Gastrocnemius medialis (tissue), 4 donors: Measurements from ENCODE around the gene RARG. TPM values are rescaled to one million over a fixed set of nuclear protein-coding genes. Genes with fewer than 3 reads are reported as not detected.
A peak's percentile ranks its signal among the peaks of the same experiment; 100 is the strongest.

Experiments
- ATAC-seq, 2 donors: fragments of 150-250 bp; one replicate each; pipeline ENCODE4 v1.9.1; 2016
- DNase-seq, 2 donors: peaks; one replicate each; pipeline ENCODE4 v3.0.0-alpha.2; 2019
- H3K27ac ChIP-seq, 4 donors: fragments of 200-600 bp; sonication (generic); 1 replicate in 1 of 4; 2 replicates in 3 of 4; pipeline ENCODE4 v1.5.1; 2016 to 2018; ENCODE audit warnings: mild to moderate bottlenecking in 2 of 4, moderate library complexity in 1 of 4
- H3K27me3 ChIP-seq, 3 donors: fragments of 200-600 bp; sonication (generic) in 2 of 3; 1 replicate in 1 of 3; 2 replicates in 2 of 3; pipeline versions ENCODE4 v1.5.1 to v1.6.0; 2016 to 2019; ENCODE audit warnings: mild to moderate bottlenecking in 1 of 3, moderate library complexity in 1 of 3
- H3K36me3 ChIP-seq, 2 donors: fragments of 200-600 bp; sonication (generic) in 1 of 2; one replicate each; pipeline ENCODE4 v1.5.1; 2017 to 2018
- H3K4me1 ChIP-seq, 2 donors: fragments of 200-600 bp; sonication (generic) in 1 of 2; one replicate each; pipeline ENCODE4 v1.5.1; 2016 to 2017; ENCODE audit warnings: mild to moderate bottlenecking in 2 of 2
- H3K4me3 ChIP-seq, 4 donors: fragments of 200-600 bp; sonication (generic) in 3 of 4; 1 replicate in 1 of 4; 2 replicates in 3 of 4; pipeline ENCODE4 v1.5.1; 2016 to 2019; ENCODE audit warnings: mild to moderate bottlenecking in 2 of 4
- H3K9me3 ChIP-seq, 3 donors: fragments of 200-600 bp; sonication (generic) in 2 of 3; 1 replicate in 1 of 3; 2 replicates in 2 of 3; pipeline ENCODE4 v1.5.1; 2016 to 2019
- CTCF ChIP-seq, 5 experiments: fragments of 450-650 bp in 3 of 5; fragments of 200-600 bp in 2 of 5; sonication (generic) in 2 of 5; IDR thresholded peaks in 4 of 5; conservative IDR thresholded peaks in 1 of 5; 1 replicate in 4 of 5; 2 replicates in 1 of 5; pipeline ENCODE4 v1.5.1; 2016 to 2019; ENCODE audit warnings: antibody characterized with exemption in 5 of 5, mild to moderate bottlenecking in 3 of 5, moderate library complexity in 3 of 5
- POLR2A ChIP-seq, 2 donors: fragments of 450-650 bp; IDR thresholded peaks; one replicate each; pipeline ENCODE4 v1.6.1; 2017; ENCODE audit warnings: antibody characterized with exemption in 2 of 2, mild to moderate bottlenecking in 2 of 2, moderate library complexity in 2 of 2
- in situ Hi-C, 4 donors: fragments of 200-750 bp; cut with MboI; loops; one replicate each; pipeline versions ENCODE4 v1.15.0 to v1.8.0; 2017; ENCODE audit warnings: low sequenced_read_pairs in 4 of 4
- intact Hi-C: fragments of 100-400 bp; cut with DNase I; formaldehyde crosslinking; loops from one replicate; pipeline ENCODE4 v1.15.1; 2023; ENCODE audit warnings: low total_unique reads
- total RNA-seq, 4 donors: library from RNA; depleted of rRNA; stranded (reverse); fragments of >200 nt; gene quantifications; one replicate each; pipeline versions ENCODE4 v1.1.0 to v1.2.3, GENCODE V29; 2016

The RARG gene
- total RNA-seq, 4 donors from 2014 or later = 4.2 to 5.8 (median 4.9) TPM

DNA sequence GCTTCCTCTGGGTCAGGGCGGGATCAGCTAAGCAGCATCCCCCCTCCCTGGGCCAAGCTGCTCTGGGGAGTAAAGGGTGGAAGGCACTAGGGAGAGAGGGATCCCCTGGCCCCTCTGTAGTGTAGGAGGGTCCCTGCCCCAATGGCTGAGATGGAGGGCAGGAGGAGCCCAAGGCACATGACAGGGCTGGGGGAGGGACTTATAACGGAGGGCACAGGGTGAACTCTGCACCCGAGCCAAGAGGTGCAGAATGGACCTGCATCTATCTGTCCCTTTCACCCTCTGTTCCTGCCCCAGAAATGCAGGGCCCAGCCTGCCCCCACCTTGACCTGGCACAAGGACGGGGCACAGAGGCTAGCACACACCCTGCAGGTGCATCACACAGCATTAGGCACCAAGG lies 21.2 kb downstream of the RARG start:
- no peak for ATAC-seq
- peaks cover 0 to 11% of the 10 kb centered on the region in 2 donors for H3K36me3 ChIP-seq
- H3K4me1 ChIP-seq = peaks cover 11 to 20% of the 10 kb centered on the region in 2 donors
- TF ChIP-seq POLR2A (IDR thresholded peaks at IDR 0.05) = no peak
- no peak for TF ChIP-seq CTCF (IDR thresholded peaks at IDR 0.05 in 4 of 5, conservative IDR thresholded peaks at IDR 0.05 in 1 of 5)
- no peak overlapping the region for H3K4me3 ChIP-seq
- no peak overlapping the region for H3K27ac ChIP-seq
- intact Hi-C loops = no loop called here
- H3K9me3 ChIP-seq = no peaks in the 10 kb centered on the region
- in situ Hi-C loops = loop anchor here (5.0 to 10.0 kb wide), 4 partner anchors 71 to 134 kb away; no protein-coding TSS in a partner anchor
- no peaks in the 10 kb centered on the region for H3K27me3 ChIP-seq
- DNase-seq = no peak

DNA sequence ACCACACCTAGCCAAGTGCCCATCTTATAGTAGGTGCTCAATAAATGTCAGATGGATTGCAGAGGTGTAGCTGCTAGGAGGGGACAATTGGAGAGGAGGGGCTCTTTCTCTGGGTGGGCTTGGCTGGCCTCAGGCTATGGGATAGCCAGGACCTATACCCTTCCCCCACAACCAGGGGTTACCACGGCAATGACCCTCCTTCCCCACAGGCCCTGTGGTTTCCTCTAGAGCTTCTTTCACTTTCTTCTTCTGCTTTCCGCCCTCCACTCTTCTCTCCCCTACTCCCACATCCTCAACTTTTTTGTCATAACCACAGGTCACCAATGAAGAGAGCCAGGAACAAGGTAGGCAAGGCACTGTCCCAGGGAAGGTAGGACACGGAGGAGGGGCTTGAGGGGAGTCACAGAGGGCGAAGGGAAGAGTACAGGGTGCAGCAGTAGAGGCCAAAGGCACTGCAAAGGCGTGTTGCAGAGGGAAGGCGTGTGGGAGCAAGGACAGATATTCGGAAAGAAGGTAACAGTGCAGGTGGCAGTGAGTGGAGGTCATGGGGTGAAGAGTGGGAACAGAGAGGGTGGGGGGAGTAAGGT lies 23.0 kb downstream of the RARG start:
- no peak overlapping the region for H3K27ac ChIP-seq
- H3K4me3 ChIP-seq = no peak overlapping the region

GRCh38 chr12:53208435-53208834 lies 23.6 kb downstream of the RARG start:
- in situ Hi-C loops (no loop called here), intact Hi-C loops (no loop called here)
- H3K27ac ChIP-seq = no peak overlapping the region
- ATAC-seq (peak in 1 of 2 donors; percentile 34), DNase-seq (no peak)
- no peak overlapping the region for H3K4me3 ChIP-seq
- H3K9me3 ChIP-seq = no peaks in the 10 kb centered on the region
- peaks cover under 1 to 3% of the 10 kb centered on the region in 2 donors for H3K4me1 ChIP-seq
- H3K36me3 ChIP-seq = peaks cover 0 to 11% of the 10 kb centered on the region in 2 donors
- TF ChIP-seq CTCF (IDR thresholded peaks at IDR 0.05 in 4 of 5, conservative IDR thresholded peaks at IDR 0.05 in 1 of 5) = no peak
- no peak for TF ChIP-seq POLR2A (IDR thresholded peaks at IDR 0.05)
- no peaks in the 10 kb centered on the region for H3K27me3 ChIP-seq

More for the DNA sequence above, 23.0 kb downstream of the RARG start:
- H3K4me1 ChIP-seq = peaks cover 4% of the 10 kb centered on the region in 2 donors
- intact Hi-C loops = no loop called here
- H3K9me3 ChIP-seq = no peaks in the 10 kb centered on the region
- H3K27me3 ChIP-seq = no peaks in the 10 kb centered on the region
- peaks cover 0 to 11% of the 10 kb centered on the region in 2 donors for H3K36me3 ChIP-seq
- no peak for TF ChIP-seq POLR2A (IDR thresholded peaks at IDR 0.05)
- no peak for TF ChIP-seq CTCF (IDR thresholded peaks at IDR 0.05 in 4 of 5, conservative IDR thresholded peaks at IDR 0.05 in 1 of 5)
- ATAC-seq (no peak), DNase-seq (no peak)
- in situ Hi-C loops = no loop called here

- H3K9me3 ChIP-seq = no peaks in the 10 kb centered on the region
- ATAC-seq (no peak), DNase-seq (no peak)
- no peak within 1 kb of the TSS for H3K4me3 ChIP-seq
- intact Hi-C loops = no loop called here
- no peaks in the 10 kb centered on the region for H3K27me3 ChIP-seq
- TF ChIP-seq CTCF (IDR thresholded peaks at IDR 0.05 in 4 of 5, conservative IDR thresholded peaks at IDR 0.05 in 1 of 5) (no peak), POLR2A (IDR thresholded peaks at IDR 0.05) (no peak)
- peaks cover 0 to 11% of the 10 kb centered on the region in 2 donors for H3K36me3 ChIP-seq
- H3K27ac ChIP-seq = no peak within 1 kb of the TSS
- H3K4me1 ChIP-seq = no peaks in the 10 kb centered on the region
- in situ Hi-C loops = no loop called here
Measured at GRCh38 chr12:53207042-53207441, 25.0 kb downstream of the RARG start, which contains the start of gene ITGB7. ITGB7 (minus strand) TSS chr12:53207251; CDS start chr12:53200443, 6,808 bp downstream.
